Measurements from ENCODE around the gene CCDC74A.
"Not testable (repeated sequence)": the region's sequence is repeated elsewhere in the genome, so short reads cannot be mapped to it uniquely, and the experiment has no call there.

CCDC74A gene

GRCh38 chr2:131527131-131528001 lies at the start of gene CCDC74A:
TSS of gene CCDC74A (plus strand) at chr2:131527888. CDS start at chr2:131527971, 83 bp downstream.
- Mint-ChIP-seq H3K4me3 (peak within 1 kb of the TSS; percentile 87 to 90 (median 88)), H3K27ac (peak within 1 kb of the TSS in 2 of 3 experiments; percentile 46 to 71)
- H3K9me3 Mint-ChIP-seq; H3K4me1 Mint-ChIP-seq; H3K36me3 Mint-ChIP-seq (ENCODE audit: low read depth); H3K27me3 Mint-ChIP-seq (ENCODE audit: low read depth): not testable (repeated sequence)

DNA sequence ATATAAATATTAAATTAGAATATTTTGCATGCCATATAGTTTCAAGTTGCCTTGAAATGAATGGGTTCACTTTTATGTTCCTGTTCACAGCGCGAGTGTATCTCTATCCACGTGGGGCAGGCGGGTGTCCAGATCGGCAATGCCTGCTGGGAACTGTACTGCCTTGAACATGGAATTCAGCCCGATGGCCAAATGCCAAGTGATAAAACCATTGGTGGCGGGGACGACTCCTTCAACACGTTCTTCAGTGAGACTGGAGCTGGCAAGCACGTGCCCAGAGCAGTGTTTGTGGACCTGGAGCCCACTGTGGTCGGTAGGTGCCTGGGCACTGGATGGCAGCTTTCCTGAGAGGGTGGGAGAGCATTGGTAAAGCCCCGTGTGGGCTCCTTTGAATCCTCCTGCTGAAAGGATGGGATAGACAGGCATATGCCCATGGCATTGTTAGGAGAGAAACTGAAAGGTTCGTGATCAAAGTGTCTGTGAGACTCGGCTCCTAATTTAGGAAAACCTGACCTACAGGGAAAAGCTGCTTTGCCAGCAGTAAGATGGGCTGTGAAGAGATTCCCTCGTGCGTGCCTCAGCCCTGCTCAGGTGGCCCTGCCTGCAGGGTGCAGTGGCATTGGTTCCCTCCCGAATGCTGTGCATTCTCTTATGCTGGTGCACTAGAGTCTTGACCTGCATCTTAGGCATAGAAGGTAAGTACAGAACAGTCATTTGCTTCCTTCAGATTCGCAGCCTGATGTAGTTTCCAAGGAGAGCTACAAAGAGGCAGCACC lies 49.4 kb upstream of the CCDC74A start:
- H3K4me3 Mint-ChIP-seq; H3K27ac Mint-ChIP-seq; H3K4me1 Mint-ChIP-seq; H3K27me3 Mint-ChIP-seq (ENCODE audit: low read depth); H3K9me3 Mint-ChIP-seq: not testable (repeated sequence)
- peaks cover 10% of the 10 kb centered on the region for H3K36me3 Mint-ChIP-seq (ENCODE audit: low read depth)

- not testable (repeated sequence) for H3K27me3 Mint-ChIP-seq (ENCODE audit: low read depth); H3K4me1 Mint-ChIP-seq; H3K4me3 Mint-ChIP-seq; H3K9me3 Mint-ChIP-seq
- Mint-ChIP-seq H3K27ac (peak overlapping the region in 1 of 3 experiments; percentile 25), H3K36me3 (ENCODE audit: low read depth) (peaks cover 10% of the 10 kb centered on the region)
These were observed 48.7 kb upstream of the CCDC74A start for GRCh38 chr2:131478850-131479461.

DNA sequence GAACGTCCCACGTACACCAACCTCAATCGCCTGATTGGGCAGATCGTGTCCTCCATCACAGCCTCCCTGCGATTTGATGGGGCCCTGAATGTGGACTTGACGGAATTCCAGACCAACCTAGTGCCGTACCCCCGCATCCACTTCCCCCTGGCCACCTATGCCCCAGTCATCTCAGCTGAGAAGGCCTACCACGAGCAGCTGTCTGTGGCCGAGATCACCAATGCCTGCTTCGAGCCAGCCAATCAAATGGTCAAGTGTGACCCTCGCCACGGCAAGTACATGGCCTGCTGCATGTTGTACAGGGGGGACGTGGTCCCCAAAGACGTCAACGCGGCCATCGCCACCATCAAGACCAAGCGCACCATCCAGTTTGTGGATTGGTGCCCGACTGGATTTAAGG lies 47.3 kb upstream of the CCDC74A start:
- H3K27ac Mint-ChIP-seq; H3K4me1 Mint-ChIP-seq; H3K9me3 Mint-ChIP-seq; H3K27me3 Mint-ChIP-seq (ENCODE audit: low read depth); H3K4me3 Mint-ChIP-seq: not testable (repeated sequence)
- H3K36me3 Mint-ChIP-seq (ENCODE audit: low read depth) = peaks cover 10% of the 10 kb centered on the region

GRCh38 chr2:131482506-131483155 lies 45.1 kb upstream of the CCDC74A start:
- not testable (repeated sequence) for H3K9me3 Mint-ChIP-seq; H3K27ac Mint-ChIP-seq; H3K27me3 Mint-ChIP-seq (ENCODE audit: low read depth); H3K36me3 Mint-ChIP-seq (ENCODE audit: low read depth); H3K4me1 Mint-ChIP-seq; H3K4me3 Mint-ChIP-seq

DNA sequence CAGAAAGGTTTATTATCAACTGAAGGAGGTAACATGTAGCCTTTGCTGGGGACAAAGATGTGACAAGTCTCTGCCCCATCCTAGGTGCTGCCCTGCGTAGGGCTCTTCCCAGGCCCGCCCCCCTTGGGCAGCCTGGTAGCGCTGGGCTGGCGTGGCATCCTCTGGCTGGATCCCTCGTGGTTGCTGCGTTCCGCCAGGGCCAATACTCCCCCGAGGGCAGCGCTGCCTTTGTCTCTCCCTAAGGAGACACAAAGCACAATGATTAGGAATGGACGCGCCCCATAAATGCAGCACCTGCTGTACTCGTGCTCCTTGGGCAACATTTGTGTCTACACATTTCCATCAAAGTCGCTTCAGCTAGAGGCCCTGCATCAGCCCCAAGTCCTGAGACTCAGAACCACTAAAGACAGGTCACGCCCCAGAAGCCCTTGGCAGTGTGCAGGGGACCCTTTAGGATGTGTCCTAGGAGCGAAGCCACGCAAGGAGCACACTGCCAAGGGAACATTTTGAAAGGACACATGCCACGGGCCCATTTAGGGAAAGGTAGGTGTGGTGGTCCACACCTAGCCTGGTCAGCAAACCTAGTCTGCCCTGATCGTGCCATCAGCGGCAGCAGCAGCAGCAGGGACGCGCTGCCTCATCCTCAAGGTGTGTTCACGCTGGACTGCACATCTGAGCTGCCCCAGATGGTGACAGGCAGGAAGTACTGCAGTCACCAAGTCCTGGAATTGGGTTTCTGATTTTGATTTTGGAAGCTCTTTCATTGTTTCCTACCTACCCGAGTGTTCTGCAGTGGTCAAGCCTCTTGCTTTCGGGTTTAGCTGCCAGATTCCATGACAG lies 43.5 kb upstream of the CCDC74A start:
- H3K9me3 Mint-ChIP-seq; H3K36me3 Mint-ChIP-seq (ENCODE audit: low read depth); H3K27ac Mint-ChIP-seq; H3K27me3 Mint-ChIP-seq (ENCODE audit: low read depth); H3K4me1 Mint-ChIP-seq; H3K4me3 Mint-ChIP-seq: not testable (repeated sequence)

DNA sequence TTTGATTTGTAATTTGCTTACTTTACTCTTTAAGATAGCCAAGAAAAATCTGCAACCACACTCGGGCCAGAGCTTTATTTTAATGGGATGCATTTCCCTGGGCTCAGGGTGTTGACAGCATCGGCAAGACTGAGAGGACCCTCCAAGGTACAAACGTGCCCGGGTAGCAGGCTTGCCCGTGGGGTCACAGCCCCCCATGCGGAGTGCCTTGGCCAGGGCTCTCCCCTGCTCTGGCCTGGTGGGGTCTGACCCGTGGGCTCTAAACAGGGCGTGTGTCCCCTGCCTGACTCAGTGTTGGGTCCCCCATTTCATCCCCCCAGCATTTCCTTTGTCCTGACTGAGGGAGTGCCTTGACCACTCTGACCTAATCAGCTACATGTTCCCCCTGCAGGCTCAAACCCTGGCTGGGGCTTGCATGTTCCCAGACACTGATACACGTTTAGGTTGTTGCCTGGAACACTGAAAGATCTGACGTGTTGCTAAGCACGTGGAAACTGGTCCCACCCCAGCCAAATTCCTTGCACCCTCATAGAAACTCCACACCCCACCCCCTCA lies 42.7 kb upstream of the CCDC74A start:
- not testable (repeated sequence) for H3K27me3 Mint-ChIP-seq (ENCODE audit: low read depth); H3K4me1 Mint-ChIP-seq

DNA sequence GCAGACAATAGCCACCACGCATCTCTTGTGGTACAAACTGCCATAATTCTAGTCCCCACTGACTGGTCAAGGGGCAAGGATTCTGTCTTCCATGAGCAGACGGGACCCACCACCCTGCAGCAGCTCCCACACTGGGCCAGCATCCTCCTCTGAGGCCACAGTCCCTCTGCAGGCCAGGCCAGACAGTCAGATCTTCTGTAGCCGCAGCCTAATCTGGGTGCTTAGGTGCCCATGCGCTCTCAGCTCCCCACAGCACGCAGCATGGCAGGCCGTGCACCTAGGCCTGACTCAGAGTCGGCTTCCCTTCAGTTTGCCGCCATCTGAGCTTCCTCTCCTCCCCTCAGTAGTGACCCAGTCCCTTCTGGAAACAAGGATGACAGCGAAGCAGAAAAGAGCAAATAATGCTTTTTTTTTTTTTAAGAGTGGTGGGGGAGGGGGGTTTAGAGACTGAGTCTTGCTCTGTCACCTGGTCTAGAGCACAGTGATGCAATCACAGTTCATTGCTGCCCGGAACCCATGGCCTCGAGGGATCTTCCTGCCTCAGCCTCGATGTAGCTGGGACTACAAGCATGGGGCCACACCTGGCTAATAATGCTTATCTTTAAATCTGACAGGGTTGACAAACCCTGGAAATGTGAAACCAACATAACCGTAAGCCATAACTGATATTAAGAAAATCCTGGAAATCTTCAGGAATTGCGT lies 41.3 kb upstream of the CCDC74A start:
- H3K9me3 Mint-ChIP-seq, H3K4me3 Mint-ChIP-seq: not testable (repeated sequence)

More for the DNA sequence above, 42.7 kb upstream of the CCDC74A start:
- not testable (repeated sequence) for H3K36me3 Mint-ChIP-seq (ENCODE audit: low read depth); H3K4me3 Mint-ChIP-seq; H3K9me3 Mint-ChIP-seq; H3K27ac Mint-ChIP-seq

More for the DNA sequence above, 41.3 kb upstream of the CCDC74A start:
- not testable (repeated sequence) for H3K27me3 Mint-ChIP-seq (ENCODE audit: low read depth); H3K36me3 Mint-ChIP-seq (ENCODE audit: low read depth); H3K4me1 Mint-ChIP-seq; H3K27ac Mint-ChIP-seq

Data from nephron (organoid).